ENCODE results near the gene TMEM38A.

DNA sequence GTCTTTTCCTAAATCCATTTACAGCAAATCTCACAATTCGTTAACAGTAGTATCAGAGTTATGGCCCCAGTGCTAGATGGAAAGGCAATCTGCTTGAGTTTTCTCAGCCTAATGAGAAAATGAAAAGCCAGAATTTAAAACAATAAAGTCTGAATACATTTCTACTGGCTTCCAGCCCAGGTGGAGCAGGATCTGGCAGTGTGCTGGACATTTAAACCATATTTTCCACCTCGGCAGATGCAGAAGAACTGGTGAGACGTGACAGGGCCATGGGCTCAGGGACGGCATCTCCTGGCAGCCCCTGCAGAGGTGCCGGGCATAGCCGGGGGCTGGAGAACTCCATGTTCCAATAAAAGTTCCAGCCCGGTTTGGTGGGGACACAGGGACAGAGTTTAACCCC, 8.1 kb upstream of the TMEM38A start:
- TF ChIP-seq, protein P1, sequence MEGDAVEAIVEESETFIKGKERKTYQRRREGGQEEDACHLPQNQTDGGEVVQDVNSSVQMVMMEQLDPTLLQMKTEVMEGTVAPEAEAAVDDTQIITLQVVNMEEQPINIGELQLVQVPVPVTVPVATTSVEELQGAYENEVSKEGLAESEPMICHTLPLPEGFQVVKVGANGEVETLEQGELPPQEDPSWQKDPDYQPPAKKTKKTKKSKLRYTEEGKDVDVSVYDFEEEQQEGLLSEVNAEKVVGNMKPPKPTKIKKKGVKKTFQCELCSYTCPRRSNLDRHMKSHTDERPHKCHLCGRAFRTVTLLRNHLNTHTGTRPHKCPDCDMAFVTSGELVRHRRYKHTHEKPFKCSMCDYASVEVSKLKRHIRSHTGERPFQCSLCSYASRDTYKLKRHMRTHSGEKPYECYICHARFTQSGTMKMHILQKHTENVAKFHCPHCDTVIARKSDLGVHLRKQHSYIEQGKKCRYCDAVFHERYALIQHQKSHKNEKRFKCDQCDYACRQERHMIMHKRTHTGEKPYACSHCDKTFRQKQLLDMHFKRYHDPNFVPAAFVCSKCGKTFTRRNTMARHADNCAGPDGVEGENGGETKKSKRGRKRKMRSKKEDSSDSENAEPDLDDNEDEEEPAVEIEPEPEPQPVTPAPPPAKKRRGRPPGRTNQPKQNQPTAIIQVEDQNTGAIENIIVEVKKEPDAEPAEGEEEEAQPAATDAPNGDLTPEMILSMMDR (IDR thresholded peaks at IDR 0.05): no peak
- TF ChIP-seq POLR2A (IDR thresholded peaks at IDR 0.05): no peak

All from testis (tissue), 2 donors.